Left forelimb (tissue), 1 donor: ENCODE measurements around the gene ATP5IF1.
A peak's percentile ranks its signal among the peaks of the same experiment; 100 is the strongest.

Experiments
- DNase-seq: peaks from one replicate; pipeline ENCODE4 v3.0.0-alpha.2; 2018; ENCODE audit warnings: low spot score

Gene ATP5IF1

GRCh38 chr1:28236656-28237322 lies 865 bp downstream of the ATP5IF1 start:
- DNase-seq = no peak

DNA sequence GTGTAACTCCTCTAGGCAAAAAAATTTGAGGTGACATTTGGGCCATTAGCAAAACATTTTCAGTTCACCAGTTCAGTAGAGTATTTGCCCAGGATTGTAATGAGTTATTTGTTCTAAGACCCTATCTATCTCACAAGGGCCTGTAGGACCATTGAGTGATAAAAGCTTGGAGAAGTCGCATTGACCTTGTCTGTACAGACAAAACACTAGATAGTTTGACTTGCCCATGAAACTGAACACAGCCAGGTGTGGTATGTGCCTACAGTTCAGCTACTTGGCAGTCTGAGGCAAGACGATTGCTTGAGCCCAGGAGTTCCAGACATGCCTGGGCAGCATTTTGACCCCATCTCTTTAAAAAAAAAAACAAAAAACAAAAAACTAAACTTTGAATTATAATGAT lies 3.1 kb downstream of the ATP5IF1 start:
- no peak for DNase-seq

DNA sequence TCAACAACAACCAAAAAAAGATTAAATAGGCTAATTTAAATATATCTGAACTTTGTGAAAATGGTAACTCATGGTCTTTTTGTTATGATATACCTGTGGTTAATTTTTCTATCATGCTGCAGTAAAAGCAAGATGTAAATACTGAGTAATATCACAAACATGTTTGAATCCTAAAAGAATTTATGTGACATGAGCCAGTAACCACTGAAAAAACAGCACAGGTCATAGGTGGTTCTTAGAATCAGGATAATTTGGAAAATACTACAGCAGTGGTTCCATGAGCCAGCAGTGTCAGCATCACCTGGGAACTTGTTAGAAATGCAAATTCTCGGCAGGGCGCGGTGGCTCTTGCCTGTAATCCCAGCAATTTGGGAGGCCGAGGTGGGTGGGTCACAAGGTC lies 4.1 kb downstream of the ATP5IF1 start:
- DNase-seq = no peak

DNA sequence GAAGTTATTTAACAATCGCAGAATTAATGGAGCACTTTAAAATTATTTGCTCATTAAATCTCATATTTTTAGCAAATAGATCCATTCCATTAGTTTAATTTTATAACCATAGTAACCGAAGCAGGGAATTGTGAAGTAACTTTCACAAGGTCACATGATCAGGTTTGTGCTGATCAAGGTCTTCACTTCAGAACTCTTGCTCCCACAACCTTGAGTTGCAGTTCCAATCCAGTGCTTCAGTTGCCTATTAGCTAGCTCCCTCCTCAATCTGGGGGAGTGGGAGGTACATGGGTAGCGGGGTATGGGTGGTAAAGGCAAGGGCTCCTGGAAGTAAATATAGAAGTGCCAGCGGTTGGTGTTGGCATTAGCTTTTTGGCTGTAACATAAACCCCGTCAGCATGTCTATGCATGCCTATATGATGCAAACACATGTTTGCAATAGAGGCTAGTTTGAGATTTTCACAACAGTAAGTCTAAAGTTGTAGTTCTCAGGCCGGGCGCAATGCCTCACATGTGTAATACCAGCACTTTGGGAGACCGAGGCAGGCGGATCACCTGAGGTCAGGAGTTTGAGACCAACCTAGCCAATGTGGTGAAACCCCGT lies 5.8 kb downstream of the ATP5IF1 start:
- DNase-seq = no peak

DNA sequence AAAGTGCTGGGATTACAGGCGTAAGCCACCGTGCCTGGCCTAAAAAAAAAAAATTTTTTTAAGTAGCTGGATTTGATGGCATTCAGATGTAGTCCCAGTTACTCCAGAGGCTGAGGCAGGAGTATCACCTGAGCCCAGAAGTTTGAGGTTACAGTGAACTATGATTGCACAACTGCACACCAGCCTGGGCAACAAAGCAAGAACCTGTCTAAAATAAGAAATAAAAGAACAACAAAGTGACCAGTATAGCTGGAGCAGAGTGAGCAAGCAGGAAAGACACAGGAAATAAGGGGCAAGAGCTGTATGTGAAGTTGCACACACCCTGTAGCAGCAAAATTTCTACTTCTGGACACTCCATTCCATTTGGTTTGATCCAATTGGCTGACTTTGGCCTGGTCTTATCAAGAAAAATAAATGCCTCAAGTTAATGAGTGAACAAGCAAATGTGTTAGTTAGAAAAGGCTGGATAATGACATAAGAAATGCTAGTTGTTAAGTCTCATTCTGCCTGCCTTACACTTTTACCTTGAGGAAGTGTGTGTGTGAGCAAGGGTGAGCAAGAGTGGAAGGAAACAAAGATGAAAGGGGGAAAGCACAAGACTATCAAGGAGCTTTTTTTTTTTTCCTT lies 7.9 kb downstream of the ATP5IF1 start:
- DNase-seq = no peak

- DNase-seq = no peak
Measured at GRCh38 chr1:28244549-28245251, 8.8 kb downstream of the ATP5IF1 start.

DNA sequence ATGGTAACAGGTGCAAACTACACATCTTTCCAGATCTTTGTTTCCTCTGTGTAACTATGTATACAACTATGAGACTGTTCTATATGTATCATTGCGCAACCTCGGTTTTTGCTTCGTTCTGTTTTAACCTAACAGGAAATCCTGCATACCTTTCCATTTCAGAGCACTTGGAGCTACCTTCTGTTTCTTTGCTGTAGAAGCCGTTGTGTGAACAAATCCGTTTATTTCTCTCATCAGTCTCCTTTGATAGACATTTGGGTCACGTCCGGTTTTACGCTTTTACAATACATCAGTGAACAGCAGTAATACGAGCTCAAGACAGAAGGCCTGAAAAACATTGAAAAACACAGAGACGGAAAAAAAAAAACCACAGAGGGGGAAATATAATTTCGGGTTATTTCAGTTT lies 10.5 kb downstream of the ATP5IF1 start:
- DNase-seq = no peak

DNA sequence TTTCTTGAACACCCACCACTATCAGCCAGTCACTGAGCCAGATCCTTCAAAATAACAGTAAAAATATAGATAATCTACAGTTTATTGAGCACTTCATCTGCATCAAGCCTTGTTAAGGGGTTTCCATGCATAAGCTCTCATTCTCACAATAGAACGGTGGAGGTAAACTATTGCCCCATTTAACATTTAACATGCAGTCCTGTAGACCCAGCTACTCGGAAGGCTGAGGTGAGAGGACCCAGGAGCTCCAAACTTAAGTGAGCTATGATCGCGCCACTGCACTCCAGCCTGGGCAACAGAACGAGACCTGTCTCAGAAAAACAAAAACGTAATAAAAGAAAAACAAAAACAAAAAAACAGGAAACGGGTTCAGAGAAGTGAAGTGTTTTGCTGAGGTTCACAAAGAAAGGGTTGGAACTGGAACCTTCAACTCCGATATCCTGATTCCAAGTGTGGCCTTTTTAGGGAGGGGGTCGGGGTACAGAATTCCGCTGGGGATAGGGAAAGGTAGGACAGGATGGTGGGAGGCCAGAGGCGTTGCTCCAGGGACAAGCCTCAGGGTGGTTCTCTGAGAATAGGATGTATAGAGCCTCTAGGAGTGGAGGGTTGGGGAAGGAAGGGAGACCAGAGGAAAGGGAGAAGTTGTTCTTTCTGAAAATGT lies 11.8 kb downstream of the ATP5IF1 start:
- no peak for DNase-seq

DNA sequence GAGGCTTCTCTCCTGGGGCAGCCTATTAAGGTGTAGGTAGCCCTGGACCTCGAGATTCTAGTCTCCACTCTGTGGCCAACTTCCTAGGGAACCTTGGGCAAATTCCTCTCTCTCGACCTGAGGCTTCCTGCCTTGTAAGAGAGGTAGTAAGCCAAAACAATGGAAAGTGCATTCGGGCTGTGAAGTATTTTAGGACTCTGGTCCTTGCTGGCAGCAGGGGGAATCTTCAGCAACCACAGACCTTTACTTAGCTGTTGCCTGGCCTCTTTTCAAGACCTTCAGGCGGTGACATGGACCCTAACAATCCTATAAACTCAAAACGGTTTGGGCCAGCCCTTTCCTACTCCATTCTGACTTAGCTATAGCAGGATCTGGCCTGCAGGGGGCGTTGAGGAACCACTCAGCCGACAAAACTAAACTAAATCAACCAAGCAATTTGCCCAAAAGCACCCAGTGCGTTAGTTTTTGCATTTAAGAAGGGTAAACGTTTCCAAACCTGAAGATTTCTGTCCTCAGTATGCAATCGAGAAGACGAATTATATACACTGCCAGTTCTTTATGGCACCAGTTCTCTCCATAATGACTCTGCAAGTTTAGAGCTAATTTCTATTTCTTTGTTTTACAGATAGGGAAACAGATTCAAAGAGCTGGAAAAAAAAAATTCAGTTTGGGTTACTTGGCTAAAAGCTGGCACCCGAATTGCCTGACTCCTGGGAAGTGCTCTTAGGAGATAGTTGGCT lies 12.5 kb downstream of the ATP5IF1 start:
- peak; percentile 83 for DNase-seq

GRCh38 chr1:28249013-28249865 lies 13.3 kb downstream of the ATP5IF1 start:
- no peak for DNase-seq

- no peak for DNase-seq
Measured at GRCh38 chr1:28249866-28250295, 14.0 kb downstream of the ATP5IF1 start.

DNA sequence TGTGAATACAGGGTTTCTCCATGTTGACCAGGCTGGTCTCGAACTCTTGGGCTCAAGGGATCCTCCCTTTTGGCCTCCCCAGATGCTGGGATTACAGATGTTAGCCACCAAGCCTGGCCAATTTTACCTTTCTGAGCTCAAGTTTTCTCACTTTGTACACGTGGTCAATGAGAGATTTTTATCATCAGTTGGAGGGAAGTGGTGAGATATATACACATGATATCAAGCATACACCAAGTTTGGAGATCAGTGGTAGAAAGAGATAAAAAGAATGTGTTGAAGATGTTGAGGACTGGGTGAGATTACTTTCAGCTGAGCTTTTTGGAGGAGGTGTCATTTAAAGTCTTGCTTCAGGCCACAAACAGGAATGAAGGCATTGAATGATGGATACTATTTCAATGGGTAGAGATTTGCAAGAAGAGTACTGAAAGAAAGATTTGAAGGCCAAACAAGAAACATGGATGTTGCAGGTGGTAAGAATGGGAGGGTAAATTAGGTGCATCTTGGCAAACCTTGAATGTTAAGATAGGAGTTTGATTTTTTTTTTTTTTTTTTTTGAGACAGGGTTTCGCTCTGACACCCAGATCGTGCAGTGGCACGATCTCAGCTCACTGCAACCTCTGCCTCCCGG lies 20.4 kb downstream of the ATP5IF1 start:
- DNase-seq = no peak

- no peak for DNase-seq
Measured at GRCh38 chr1:28257736-28258135, 21.8 kb downstream of the ATP5IF1 start.

GRCh38 chr1:28258628-28259251 lies 22.8 kb downstream of the ATP5IF1 start:
- DNase-seq = no peak

GRCh38 chr1:28259252-28259933 lies 23.5 kb downstream of the ATP5IF1 start, which contains the start of gene SESN2:
SESN2 (plus strand) TSS chr1:28259518; CDS start chr1:28259848, 330 bp downstream.
- DNase-seq = peak; percentile 99

- DNase-seq = peak; percentile 84
Measured at GRCh38 chr1:28259934-28260802, 24.2 kb downstream of the ATP5IF1 start.

DNA sequence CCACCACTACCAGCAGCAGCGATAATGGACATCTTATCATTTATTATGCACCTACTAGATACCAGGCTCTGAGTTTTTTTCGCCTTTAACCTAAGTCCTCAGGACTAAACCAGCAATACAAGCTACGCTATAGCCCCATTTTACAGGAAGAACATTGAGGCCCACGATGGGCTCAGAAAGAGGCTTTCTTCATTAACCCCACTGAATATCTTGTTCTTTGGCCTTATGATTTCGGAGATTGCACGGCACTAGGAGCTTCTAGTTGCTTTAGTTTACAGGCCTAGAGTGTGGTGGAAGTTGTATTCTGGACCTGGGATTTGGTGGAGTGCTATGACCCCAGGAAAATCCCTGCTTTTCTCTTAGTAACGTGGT lies 24.9 kb downstream of the ATP5IF1 start:
- DNase-seq = no peak

- no peak for DNase-seq
Measured at GRCh38 chr1:28264897-28265296, 29.0 kb downstream of the ATP5IF1 start.
